K562 (cell line): ENCODE data around the gene UPK2. TPM values are rescaled to one million over a fixed set of nuclear protein-coding genes. Genes with fewer than 3 reads are reported as not detected.

ENCODE experiments used
- ARID1B ChIP-seq: fragments of 450-650 bp; IDR thresholded peaks from 2 replicates; pipeline ENCODE4 v1.6.1; 2016; ENCODE audit warnings: antibody characterized with exemption, mild to moderate bottlenecking, inconsistent platforms
- BCL6 ChIP-seq: fragments of 250-450 bp; sonication (Bioruptor Pico); IDR thresholded peaks from 2 replicates; pipeline ENCODE4 v1.4.0; 2020
- CC2D1A ChIP-seq: fragments of 450-650 bp; IDR thresholded peaks from 2 replicates; pipeline ENCODE4 v1.6.1; 2017; ENCODE audit warnings: mild to moderate bottlenecking
- CXXC5 ChIP-seq: fragments of 250-450 bp; sonication (Bioruptor Pico); IDR thresholded peaks from 2 replicates; pipeline ENCODE4 v1.8.0; 2022; ENCODE audit warnings: inconsistent platforms, mild to moderate bottlenecking, moderate library complexity
- HCFC1 ChIP-seq: IDR thresholded peaks from 2 replicates; pipeline ENCODE4 v1.6.1; 2012; ENCODE audit warnings: low read depth, low read length, improper control_type of control experiment
- NFRKB ChIP-seq: fragments of 450-650 bp; IDR thresholded peaks from 2 replicates; pipeline ENCODE4 v1.6.1; 2016; ENCODE audit warnings: low read depth
- RAD51 ChIP-seq: fragments of 450-650 bp; IDR thresholded peaks from 2 replicates; pipeline ENCODE4 v1.7.1; 2016; ENCODE audit warnings: low read depth, mild to moderate bottlenecking, borderline replicate concordance
- SMARCB1 ChIP-seq: IDR thresholded peaks from 2 replicates; pipeline ENCODE4 v1.6.1; 2011; ENCODE audit warnings: improper control_type of control experiment, low read depth; ENCODE audit not compliant: insufficient read length
- SRSF3 ChIP-seq: fragments of 200-400 bp; formaldehyde crosslinking; IDR thresholded peaks from 2 replicates; pipeline ENCODE4 v1.6.1; 2016; ENCODE audit warnings: mild to moderate bottlenecking, low read length, moderate library complexity; ENCODE audit not compliant: insufficient read depth
- TCF3 ChIP-seq: sonication (generic); formaldehyde crosslinking; IDR thresholded peaks from 2 replicates; pipeline ENCODE4 v1.4.0; 2020; ENCODE audit warnings: mild to moderate bottlenecking, missing genetic modification reagents
- ZNF655 ChIP-seq: fragments of 250-450 bp; sonication (Bioruptor Pico); IDR thresholded peaks from 2 replicates; pipeline ENCODE4 v1.5.0; 2021
- polyA plus RNA-seq, 8 experiments: library from polyadenylated mRNA; depleted of rRNA in 4 of 8; stranded (reverse) in 5 of 8; unstranded in 3 of 8; fragments of >200 nt; fragmentation: Nextera tagmentation in 2 of 8; fragmentation: Illumina TruSeq in 1 of 8; extraction: Ambion mirVana in 2 of 8; extraction: Trizol in 1 of 8; gene quantifications; 2 replicates each; pipeline versions ENCODE4 v1.2.1 to v1.2.3, GENCODE V29; 2011 to 2014; ENCODE audit warnings: inconsistent platforms in 1 of 8, missing spikeins in 1 of 8
- total RNA-seq, 7 experiments: library from RNA; depleted of rRNA in 6 of 7; stranded (reverse); fragments of >200 nt in 6 of 7; fragmentation: Illumina TruSeq in 2 of 7; extraction: Trizol in 2 of 7; gene quantifications; 2 replicates each; pipeline versions ENCODE4 v1.2.1 to v1.2.3, GENCODE V29; 2011 to 2021; ENCODE audit warnings: low replicate concordance in 1 of 7
- TF ChIP-seq, protein P1 (sequence below), 3 experiments: fragments of 200-800 bp in 1 of 3; sonication (Bioruptor generic) in 1 of 3; sonication (generic) in 1 of 3; formaldehyde crosslinking in 1 of 3; IDR thresholded peaks; 2 replicates each; pipeline versions ENCODE4 v1.6.1 to v1.8.0; 2016 to 2022; ENCODE audit warnings: mild to moderate bottlenecking in 2 of 3, missing compliant biosample characterization in 2 of 3, missing genetic modification characterization in 2 of 3, missing genetic modification reagents in 1 of 3
- TF ChIP-seq, protein P2 (sequence below): fragments of 250-450 bp; sonication (Bioruptor Pico); IDR thresholded peaks from 2 replicates; pipeline ENCODE4 v1.8.0; 2021; ENCODE audit warnings: mild to moderate bottlenecking, moderate library complexity
- TF ChIP-seq, protein P3 (sequence below), 3 experiments: fragments of 200-800 bp in 1 of 3; fragments of 250-450 bp in 1 of 3; fragments of 450-650 bp in 1 of 3; sonication (Bioruptor Pico) in 1 of 3; sonication (Bioruptor generic) in 1 of 3; formaldehyde crosslinking in 1 of 3; IDR thresholded peaks; 2 replicates each; pipeline versions ENCODE4 v1.6.1 to v1.8.0; 2016 to 2022; ENCODE audit warnings: mild to moderate bottlenecking in 2 of 3, missing genetic modification characterization in 2 of 3, missing compliant biosample characterization in 1 of 3, moderate library complexity in 1 of 3

The UPK2 gene
- total and polyA plus RNA-seq, 9 of the 15 experiments (the other 6 are each of a cell fraction or from before 2014, with no cell fraction given): not detected

GRCh38 chr11:118956094-118956846 lies at the start of gene UPK2 (continued):
- TF ChIP-seq TCF3: no peak
- TF ChIP-seq, protein P1, sequence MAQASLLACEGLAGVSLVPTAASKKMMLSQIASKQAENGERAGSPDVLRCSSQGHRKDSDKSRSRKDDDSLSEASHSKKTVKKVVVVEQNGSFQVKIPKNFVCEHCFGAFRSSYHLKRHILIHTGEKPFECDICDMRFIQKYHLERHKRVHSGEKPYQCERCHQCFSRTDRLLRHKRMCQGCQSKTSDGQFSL (CRISPR knock-in tag; IDR thresholded peaks at IDR 0.05): no peak
- TF ChIP-seq, protein P1 (tag; IDR thresholded peaks at IDR 0.05): no peak
- TF ChIP-seq CC2D1A: peak; percentile 81
- TF ChIP-seq HCFC1: peak; percentile 50
- no peak for TF ChIP-seq NFRKB
- no peak for TF ChIP-seq ZNF655 (CRISPR knock-in tag)
- TF ChIP-seq BCL6 (CRISPR knock-in tag): no peak
- no peak for TF ChIP-seq SMARCB1
- no peak for TF ChIP-seq CXXC5 (CRISPR knock-in tag)
- TF ChIP-seq, protein P2, sequence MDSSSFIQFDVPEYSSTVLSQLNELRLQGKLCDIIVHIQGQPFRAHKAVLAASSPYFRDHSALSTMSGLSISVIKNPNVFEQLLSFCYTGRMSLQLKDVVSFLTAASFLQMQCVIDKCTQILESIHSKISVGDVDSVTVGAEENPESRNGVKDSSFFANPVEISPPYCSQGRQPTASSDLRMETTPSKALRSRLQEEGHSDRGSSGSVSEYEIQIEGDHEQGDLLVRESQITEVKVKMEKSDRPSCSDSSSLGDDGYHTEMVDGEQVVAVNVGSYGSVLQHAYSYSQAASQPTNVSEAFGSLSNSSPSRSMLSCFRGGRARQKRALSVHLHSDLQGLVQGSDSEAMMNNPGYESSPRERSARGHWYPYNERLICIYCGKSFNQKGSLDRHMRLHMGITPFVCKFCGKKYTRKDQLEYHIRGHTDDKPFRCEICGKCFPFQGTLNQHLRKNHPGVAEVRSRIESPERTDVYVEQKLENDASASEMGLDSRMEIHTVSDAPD (CRISPR knock-in tag): no peak
- no peak for TF ChIP-seq SRSF3
- no peak for TF ChIP-seq ARID1B
- TF ChIP-seq RAD51: no peak
- TF ChIP-seq, protein P3, sequence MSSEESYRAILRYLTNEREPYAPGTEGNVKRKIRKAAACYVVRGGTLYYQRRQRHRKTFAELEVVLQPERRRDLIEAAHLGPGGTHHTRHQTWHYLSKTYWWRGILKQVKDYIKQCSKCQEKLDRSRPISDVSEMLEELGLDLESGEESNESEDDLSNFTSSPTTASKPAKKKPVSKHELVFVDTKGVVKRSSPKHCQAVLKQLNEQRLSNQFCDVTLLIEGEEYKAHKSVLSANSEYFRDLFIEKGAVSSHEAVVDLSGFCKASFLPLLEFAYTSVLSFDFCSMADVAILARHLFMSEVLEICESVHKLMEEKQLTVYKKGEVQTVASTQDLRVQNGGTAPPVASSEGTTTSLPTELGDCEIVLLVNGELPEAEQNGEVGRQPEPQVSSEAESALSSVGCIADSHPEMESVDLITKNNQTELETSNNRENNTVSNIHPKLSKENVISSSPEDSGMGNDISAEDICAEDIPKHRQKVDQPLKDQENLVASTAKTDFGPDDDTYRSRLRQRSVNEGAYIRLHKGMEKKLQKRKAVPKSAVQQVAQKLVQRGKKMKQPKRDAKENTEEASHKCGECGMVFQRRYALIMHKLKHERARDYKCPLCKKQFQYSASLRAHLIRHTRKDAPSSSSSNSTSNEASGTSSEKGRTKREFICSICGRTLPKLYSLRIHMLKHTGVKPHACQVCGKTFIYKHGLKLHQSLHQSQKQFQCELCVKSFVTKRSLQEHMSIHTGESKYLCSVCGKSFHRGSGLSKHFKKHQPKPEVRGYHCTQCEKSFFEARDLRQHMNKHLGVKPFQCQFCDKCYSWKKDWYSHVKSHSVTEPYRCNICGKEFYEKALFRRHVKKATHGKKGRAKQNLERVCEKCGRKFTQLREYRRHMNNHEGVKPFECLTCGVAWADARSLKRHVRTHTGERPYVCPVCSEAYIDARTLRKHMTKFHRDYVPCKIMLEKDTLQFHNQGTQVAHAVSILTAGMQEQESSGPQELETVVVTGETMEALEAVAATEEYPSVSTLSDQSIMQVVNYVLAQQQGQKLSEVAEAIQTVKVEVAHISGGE (CRISPR knock-in tag; IDR thresholded peaks at IDR 0.05): no peak
